Neural progenitor cell (in vitro differentiated cells): ENCODE data around the gene EFNA5. TPM values are rescaled to one million over a fixed set of nuclear protein-coding genes. Genes with fewer than 3 reads are reported as not detected.

Experiments used
- DNase-seq: peaks from one replicate; pipeline ENCODE4 v3.0.0-alpha.2; 2016; ENCODE audit warnings: low spot score
- H2AFZ ChIP-seq: fragments of 200-600 bp; sonication (generic); replicated peaks from 2 replicates; pipeline ENCODE4 v1.6.1; 2016; ENCODE audit warnings: antibody characterized with exemption
- H3F3A ChIP-seq: fragments of 200-600 bp; sonication (generic); 2 replicates; pipeline ENCODE4 v1.6.1; 2016; ENCODE audit warnings: antibody characterized with exemption, low read depth
- H3K27ac ChIP-seq: fragments of 200-600 bp; sonication (generic); 2 replicates; pipeline ENCODE4 v1.5.1; 2016; ENCODE audit warnings: mild to moderate bottlenecking
- H3K27me3 ChIP-seq: fragments of 200-600 bp; sonication (generic); 2 replicates; pipeline ENCODE4 v1.6.1; 2016; ENCODE audit warnings: mild to moderate bottlenecking, moderate library complexity
- H3K36me3 ChIP-seq: fragments of 200-600 bp; sonication (generic); 2 replicates; pipeline ENCODE4 v1.5.1; 2016
- H3K4me1 ChIP-seq: fragments of 200-600 bp; sonication (generic); 2 replicates; pipeline ENCODE4 v1.6.1; 2016; ENCODE audit warnings: mixed run types
- H3K4me2 ChIP-seq: fragments of 200-600 bp; sonication (generic); 2 replicates; pipeline ENCODE4 v1.6.1; 2016
- H3K4me3 ChIP-seq: fragments of 200-600 bp; sonication (generic); 2 replicates; pipeline ENCODE4 v1.5.1; 2016
- H3K79me2 ChIP-seq: fragments of 200-600 bp; sonication (generic); 2 replicates; pipeline ENCODE4 v1.6.1; 2016; ENCODE audit warnings: low read depth
- H3K9ac ChIP-seq: fragments of 200-600 bp; sonication (generic); 2 replicates; pipeline ENCODE4 v1.6.1; 2016
- H3K9me3 ChIP-seq: fragments of 200-600 bp; sonication (generic); 2 replicates; pipeline ENCODE4 v1.5.1; 2016; ENCODE audit warnings: low read depth
- H4K20me1 ChIP-seq: fragments of 200-600 bp; sonication (generic); 2 replicates; pipeline ENCODE4 v1.6.1; 2016; ENCODE audit warnings: low read depth
- H3K27ac Mint-ChIP-seq: 3 replicates; pipeline ENCODE4 v1.8.0; 2021; ENCODE audit warnings: mixed read lengths
- H3K27me3 Mint-ChIP-seq: 2 replicates; pipeline ENCODE4 v1.8.0; 2022; ENCODE audit warnings: low read depth, mild to moderate bottlenecking, inconsistent platforms, moderate library complexity, mixed read lengths; ENCODE audit not compliant: insufficient read depth
- H3K36me3 Mint-ChIP-seq: 3 replicates; pipeline ENCODE4 v1.8.0; 2021; ENCODE audit warnings: mixed read lengths
- H3K4me1 Mint-ChIP-seq: 3 replicates; pipeline ENCODE4 v1.8.0; 2021; ENCODE audit warnings: mixed read lengths
- H3K4me3 Mint-ChIP-seq: 3 replicates; pipeline ENCODE4 v1.8.0; 2021; ENCODE audit warnings: mild to moderate bottlenecking, moderate library complexity, mixed read lengths
- H3K9me3 Mint-ChIP-seq: 3 replicates; pipeline ENCODE4 v1.8.0; 2020; ENCODE audit warnings: mixed read lengths
- CTCF ChIP-seq: fragments of 200-600 bp; sonication (generic); IDR thresholded peaks from 2 replicates; pipeline ENCODE4 v1.5.1; 2017; ENCODE audit warnings: antibody characterized with exemption, mild to moderate bottlenecking
- EZH2 ChIP-seq: fragments of 200-600 bp; sonication (generic); IDR thresholded peaks from 2 replicates; pipeline ENCODE4 v1.6.1; 2017; ENCODE audit warnings: antibody characterized with exemption, mild to moderate bottlenecking, moderate library complexity
- EZH2phosphoT487 ChIP-seq: fragments of 200-600 bp; sonication (generic); IDR thresholded peaks from 2 replicates; pipeline ENCODE4 v1.6.1; 2017; ENCODE audit warnings: antibody characterized with exemption
- total RNA-seq: library from RNA; depleted of rRNA; stranded (reverse); fragments of >200 nt; gene quantifications from 2 replicates; pipeline ENCODE4 v1.2.3, GENCODE V29; 2015; ENCODE audit warnings: low replicate concordance

The EFNA5 gene
- total RNA-seq, 1 donor from 2014 or later, result 105 TPM

DNA sequence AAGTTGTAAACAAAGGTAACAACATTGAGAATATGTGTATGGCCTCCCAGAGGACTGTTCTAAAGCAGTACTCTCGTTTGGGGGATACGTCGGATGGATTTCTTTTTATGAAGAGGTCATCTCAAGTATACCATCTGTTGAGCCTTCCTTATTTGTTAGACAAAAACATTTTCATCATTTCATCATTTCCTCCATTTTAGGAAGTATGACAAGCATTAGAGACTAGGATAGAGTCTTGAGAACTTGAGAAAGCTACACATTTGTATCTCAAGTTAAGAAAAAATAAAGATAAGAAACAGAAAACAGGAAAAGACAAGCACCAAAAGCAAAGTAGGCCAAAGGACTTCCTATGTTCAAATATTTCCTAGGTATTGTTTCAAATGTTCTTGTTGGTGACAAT is 307.0 kb downstream of the EFNA5 start:
- Histone ChIP-seq H3K4me2 (no peak overlapping the region), H3K36me3 (no peaks in the 10 kb centered on the region), H3K9me3 (no peaks in the 10 kb centered on the region), H3K79me2 (no peaks in the 10 kb centered on the region), H3K27ac (no peak overlapping the region), H3K9ac (no peak overlapping the region), H3F3A (peaks cover 21% of the 10 kb centered on the region), H3K27me3 (no peaks in the 10 kb centered on the region), H2AFZ (no peak overlapping the region), H3K4me3 (no peak overlapping the region), H3K4me1 (peaks cover 34% of the 10 kb centered on the region), H4K20me1 (peaks cover 17% of the 10 kb centered on the region)
- Mint-ChIP-seq H3K27ac (no peak overlapping the region), H3K27me3 (peaks cover 2% of the 10 kb centered on the region), H3K9me3 (no peaks in the 10 kb centered on the region), H3K4me1 (peaks cover 36% of the 10 kb centered on the region), H3K4me3 (no peak overlapping the region), H3K36me3 (no peaks in the 10 kb centered on the region)
- TF ChIP-seq EZH2phosphoT487 (no peak), EZH2 (no peak), CTCF (no peak)
- DNase-seq, result no peak

GRCh38 chr5:107361945-107362344 is 308.8 kb downstream of the EFNA5 start:
- Histone ChIP-seq H3F3A (peaks cover 3% of the 10 kb centered on the region), H3K4me1 (peaks cover 15% of the 10 kb centered on the region), H3K36me3 (no peaks in the 10 kb centered on the region), H3K4me2 (no peak overlapping the region), H2AFZ (no peak overlapping the region), H3K79me2 (no peaks in the 10 kb centered on the region), H4K20me1 (peaks cover under 1% of the 10 kb centered on the region), H3K27me3 (no peaks in the 10 kb centered on the region), H3K9ac (no peak overlapping the region), H3K4me3 (no peak overlapping the region), H3K9me3 (no peaks in the 10 kb centered on the region), H3K27ac (no peak overlapping the region)
- H3K36me3 Mint-ChIP-seq, result no peaks in the 10 kb centered on the region
- peaks cover 2% of the 10 kb centered on the region for H3K27me3 Mint-ChIP-seq
- no peaks in the 10 kb centered on the region for H3K9me3 Mint-ChIP-seq
- no peak for DNase-seq
- H3K4me1 Mint-ChIP-seq, result peaks cover 20% of the 10 kb centered on the region
- no peak overlapping the region for H3K4me3 Mint-ChIP-seq
- no peak overlapping the region for H3K27ac Mint-ChIP-seq
- TF ChIP-seq EZH2, result no peak
- no peak for TF ChIP-seq EZH2phosphoT487
- no peak for TF ChIP-seq CTCF

GRCh38 chr5:107359916-107360234 is 310.9 kb downstream of the EFNA5 start:
- no peak overlapping the region for H3K4me3 Mint-ChIP-seq
- Histone ChIP-seq H2AFZ (no peak overlapping the region), H3K4me2 (no peak overlapping the region), H3F3A (no peaks in the 10 kb centered on the region), H3K36me3 (no peaks in the 10 kb centered on the region), H3K4me1 (no peaks in the 10 kb centered on the region), H3K9ac (no peak overlapping the region), H4K20me1 (no peaks in the 10 kb centered on the region), H3K27ac (no peak overlapping the region), H3K79me2 (no peaks in the 10 kb centered on the region), H3K27me3 (no peaks in the 10 kb centered on the region), H3K9me3 (no peaks in the 10 kb centered on the region), H3K4me3 (no peak overlapping the region)
- no peak for DNase-seq
- no peaks in the 10 kb centered on the region for H3K27me3 Mint-ChIP-seq
- TF ChIP-seq EZH2 (no peak), CTCF (no peak), EZH2phosphoT487 (no peak)
- H3K36me3 Mint-ChIP-seq, result no peaks in the 10 kb centered on the region
- H3K4me1 Mint-ChIP-seq, result peaks cover 3% of the 10 kb centered on the region
- H3K27ac Mint-ChIP-seq, result no peak overlapping the region
- H3K9me3 Mint-ChIP-seq, result no peaks in the 10 kb centered on the region
